Skeletal muscle tissue (tissue), 4 donors: ENCODE measurements around the gene TOM1L2. TPM values are rescaled to one million over a fixed set of nuclear protein-coding genes. Genes with fewer than 3 reads are reported as not detected.

Source experiments
- H3K27ac ChIP-seq: one replicate; pipeline ENCODE4 v1.7.0; 2013; ENCODE audit warnings: mild to moderate bottlenecking, low read depth, low read length, inconsistent platforms
- H3K27me3 ChIP-seq, 3 donors: one replicate each; pipeline ENCODE4 v1.7.0; 2013; ENCODE audit warnings: low read length in 3 of 3; ENCODE audit not compliant: control insufficient read depth in 3 of 3, insufficient read depth in 3 of 3
- H3K36me3 ChIP-seq, 3 donors: one replicate each; pipeline ENCODE4 v1.7.0; 2013; ENCODE audit warnings: low read length in 3 of 3; ENCODE audit not compliant: control insufficient read depth in 3 of 3, insufficient read depth in 3 of 3
- H3K4me1 ChIP-seq, 3 donors: one replicate each; pipeline ENCODE4 v1.7.0; 2013; ENCODE audit warnings: low read length in 3 of 3, mild to moderate bottlenecking in 3 of 3; ENCODE audit not compliant: control insufficient read depth in 3 of 3, insufficient read depth in 3 of 3
- H3K4me3 ChIP-seq, 3 donors: one replicate each; pipeline ENCODE4 v1.7.0; 2013; ENCODE audit warnings: low read length in 3 of 3
- H3K9ac ChIP-seq, 3 donors: one replicate each; pipeline ENCODE4 v1.7.0; 2013; ENCODE audit warnings: low read length in 3 of 3, mild to moderate bottlenecking in 3 of 3, moderate library complexity in 2 of 3, low read depth in 1 of 3
- H3K9me3 ChIP-seq, 3 donors: one replicate each; pipeline ENCODE4 v1.7.0; 2013; ENCODE audit warnings: low read length in 3 of 3; ENCODE audit not compliant: control insufficient read depth in 3 of 3
- total RNA-seq: library from RNA; depleted of rRNA; stranded (reverse); fragments of >200 nt; gene quantifications from one replicate; pipeline ENCODE4 v1.2.3, GENCODE V29; 2014
- donor health status: Osteomylitis.

Gene TOM1L2
- total RNA-seq, 1 donor from 2014 or later = 14.1 TPM

GRCh38 chr17:17843096-17843495, 129.1 kb downstream of the TOM1L2 start:
- Histone ChIP-seq H3K27ac (peak overlapping the region; percentile 100), H3K36me3 (peaks cover 6 to 11% (median 10%) of the 10 kb centered on the region in 3 donors), H3K9me3 (no peaks in the 10 kb centered on the region), H3K4me3 (no peak overlapping the region), H3K9ac (peak overlapping the region; percentile 33 to 51 (median 38)), H3K4me1 (peaks cover 52 to 60% (median 60%) of the 10 kb centered on the region in 3 donors), H3K27me3 (no peaks in the 10 kb centered on the region)

GRCh38 chr17:17842111-17842876, 129.9 kb downstream of the TOM1L2 start:
- H3K27ac ChIP-seq = peak overlapping the region; percentile 100
- H3K36me3 ChIP-seq = peaks cover 6 to 11% (median 10%) of the 10 kb centered on the region in 3 donors
- no peaks in the 10 kb centered on the region for H3K27me3 ChIP-seq
- H3K9me3 ChIP-seq = no peaks in the 10 kb centered on the region
- peaks cover 59 to 66% (median 63%) of the 10 kb centered on the region in 3 donors for H3K4me1 ChIP-seq
- H3K4me3 ChIP-seq = peak overlapping the region in 1 of 3 donors; percentile 6
- peak overlapping the region; percentile 45 to 87 (median 63) for H3K9ac ChIP-seq

DNA sequence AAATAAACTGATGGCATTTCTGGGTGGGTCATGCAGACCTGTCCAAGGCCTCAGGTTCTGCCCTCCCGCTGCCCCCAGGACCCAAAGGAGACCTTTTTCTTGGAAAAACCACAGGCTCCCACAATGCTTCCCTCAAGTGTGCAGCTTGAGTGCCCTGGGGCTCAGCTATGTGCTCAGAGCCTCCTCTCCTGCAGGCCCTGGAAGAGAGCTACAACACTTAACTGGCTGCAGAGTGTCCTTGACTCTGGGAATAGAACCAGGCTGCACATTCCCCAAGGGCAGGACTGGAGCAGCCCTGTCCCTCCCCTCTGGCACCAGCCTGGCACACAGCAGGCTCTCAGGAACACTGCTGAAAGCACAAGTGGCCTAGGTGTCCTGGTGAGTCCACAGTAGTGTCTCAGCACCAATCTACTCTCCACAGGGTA, 130.6 kb downstream of the TOM1L2 start:
- Histone ChIP-seq H3K27ac (peak overlapping the region; percentile 100), H3K9me3 (no peaks in the 10 kb centered on the region), H3K9ac (peak overlapping the region; percentile 45 to 87 (median 71)), H3K27me3 (no peaks in the 10 kb centered on the region), H3K4me3 (peak overlapping the region in 2 of 3 donors; percentile 35 to 67), H3K4me1 (peaks cover 63 to 69% (median 66%) of the 10 kb centered on the region in 3 donors), H3K36me3 (peaks cover 4 to 8% (median 6%) of the 10 kb centered on the region in 3 donors)

GRCh38 chr17:17840751-17841591, 131.2 kb downstream of the TOM1L2 start:
- peak overlapping the region; percentile 45 to 87 (median 86) for H3K9ac ChIP-seq
- H3K27ac ChIP-seq = peak overlapping the region; percentile 100
- peak overlapping the region; percentile 10 to 67 (median 35) for H3K4me3 ChIP-seq
- H3K9me3 ChIP-seq = no peaks in the 10 kb centered on the region
- no peaks in the 10 kb centered on the region for H3K27me3 ChIP-seq
- H3K36me3 ChIP-seq = peaks cover 0 to 2% (median 0%) of the 10 kb centered on the region in 3 donors
- H3K4me1 ChIP-seq = peaks cover 64 to 70% (median 67%) of the 10 kb centered on the region in 3 donors

DNA sequence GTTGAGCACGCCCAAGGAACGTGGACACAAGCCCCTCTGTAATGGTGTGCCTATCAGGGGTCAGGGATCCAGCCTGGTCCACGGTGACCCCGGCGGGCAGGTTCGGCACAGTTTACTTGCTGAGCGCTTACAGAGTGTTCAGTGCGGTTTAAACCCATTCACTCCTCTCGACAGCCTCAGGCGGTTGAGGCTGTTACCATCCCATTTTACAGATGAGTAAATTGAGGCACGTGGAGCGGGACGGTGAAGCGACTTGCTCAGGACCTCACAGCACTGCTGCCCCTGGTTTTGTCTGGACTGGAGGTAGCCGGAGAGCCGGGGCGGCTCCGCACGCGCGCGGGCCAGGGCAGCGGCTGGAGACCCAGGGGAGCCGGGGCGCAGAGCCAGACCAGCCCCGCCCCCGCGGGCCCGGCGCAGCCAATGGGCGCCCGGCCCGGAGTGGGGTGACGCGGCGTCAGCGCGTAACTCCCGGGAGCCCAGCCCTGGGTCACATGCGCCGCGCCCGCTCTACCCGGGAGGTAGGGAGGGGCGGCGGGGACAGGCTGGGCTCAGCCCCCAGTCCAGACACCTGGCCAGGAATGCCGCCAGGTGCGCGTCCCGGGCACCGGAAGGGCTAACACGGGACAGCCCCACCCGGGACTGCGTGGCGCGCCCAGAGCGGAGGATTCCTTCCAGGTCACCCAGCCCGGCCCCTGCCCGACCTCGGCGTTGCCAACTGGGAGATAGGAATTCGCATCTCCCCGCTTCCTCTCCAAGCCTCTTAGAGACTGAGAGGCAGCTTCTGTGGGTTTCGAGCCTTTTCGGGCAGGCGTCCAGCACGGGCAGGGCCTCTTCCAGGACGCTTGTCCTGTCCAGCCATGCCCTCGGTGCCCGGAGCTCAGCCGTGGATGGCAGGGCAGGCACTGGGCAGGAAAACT, 132.2 kb downstream of the TOM1L2 start:
- no peaks in the 10 kb centered on the region for H3K27me3 ChIP-seq
- peak overlapping the region; percentile 62 to 67 (median 66) for H3K4me3 ChIP-seq
- no peaks in the 10 kb centered on the region for H3K36me3 ChIP-seq
- no peaks in the 10 kb centered on the region for H3K9me3 ChIP-seq
- peak overlapping the region; percentile 83 to 87 (median 86) for H3K9ac ChIP-seq
- peak overlapping the region; percentile 100 for H3K27ac ChIP-seq
- peaks cover 73 to 77% (median 75%) of the 10 kb centered on the region in 3 donors for H3K4me1 ChIP-seq

DNA sequence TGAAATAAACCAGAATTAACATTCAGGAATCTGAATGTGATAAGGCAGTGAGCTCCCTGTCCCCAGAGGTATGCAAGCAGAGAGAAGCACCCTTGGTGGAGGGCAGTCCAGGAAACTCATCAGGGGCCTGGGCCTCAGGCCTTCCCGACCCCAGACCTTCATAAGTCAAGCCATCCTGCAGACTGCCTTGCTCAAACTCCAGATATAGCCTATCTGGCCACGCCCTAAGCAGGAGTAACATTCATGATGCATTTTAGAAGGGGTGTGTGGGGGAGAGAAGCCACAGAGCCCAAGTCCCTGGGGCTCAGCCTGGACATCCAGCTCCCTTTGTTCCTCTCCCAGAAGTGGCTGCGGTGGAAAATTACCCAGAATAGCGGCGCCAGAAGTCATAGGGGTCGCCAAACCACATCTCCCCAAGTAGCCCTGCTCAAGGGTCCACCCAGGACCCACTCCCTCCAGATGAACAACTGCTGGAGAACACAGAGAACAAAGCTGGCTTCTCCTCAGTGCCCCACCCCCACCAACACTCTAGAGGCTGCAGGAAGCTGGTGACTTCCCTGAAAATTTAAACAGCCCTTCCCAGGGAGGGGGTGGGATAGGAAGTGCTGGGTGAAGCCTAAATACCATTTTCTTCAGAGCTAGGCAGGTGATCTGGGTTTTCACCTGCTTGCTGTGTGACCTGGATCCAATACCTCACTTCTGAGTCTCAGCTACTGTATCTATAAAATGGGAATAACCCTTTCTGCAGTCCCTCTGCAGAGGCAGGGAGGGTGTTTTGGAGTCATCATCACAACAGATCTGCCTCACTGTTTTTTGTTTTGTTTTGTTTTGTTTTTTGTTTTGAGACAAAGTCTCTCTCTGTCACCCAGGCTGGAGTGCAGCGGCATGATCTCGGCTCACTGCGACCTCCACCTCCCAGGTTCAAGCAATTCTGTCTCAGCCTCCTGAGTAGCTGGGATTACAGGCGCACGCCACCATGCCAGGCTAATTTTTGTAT, 133.9 kb downstream of the TOM1L2 start:
- Histone ChIP-seq H3K9ac (peak overlapping the region; percentile 98 to 100 (median 100)), H3K27me3 (no peaks in the 10 kb centered on the region), H3K4me1 (peaks cover 73 to 82% (median 73%) of the 10 kb centered on the region in 3 donors), H3K27ac (peak overlapping the region; percentile 100), H3K4me3 (peak overlapping the region in 2 of 3 donors; percentile 22 to 54), H3K9me3 (no peaks in the 10 kb centered on the region), H3K36me3 (no peaks in the 10 kb centered on the region)

- Histone ChIP-seq H3K9me3 (no peaks in the 10 kb centered on the region), H3K36me3 (peaks cover 0 to under 1% (median 0%) of the 10 kb centered on the region in 3 donors), H3K4me1 (peaks cover 68 to 76% (median 69%) of the 10 kb centered on the region in 3 donors), H3K27ac (peak overlapping the region; percentile 100), H3K9ac (peak overlapping the region; percentile 98 to 100 (median 100)), H3K4me3 (peak overlapping the region; percentile 59 to 93 (median 91)), H3K27me3 (no peaks in the 10 kb centered on the region)
Observed at GRCh38 chr17:17837380-17837821, 134.8 kb downstream of the TOM1L2 start.

GRCh38 chr17:17836818-17837379, 135.3 kb downstream of the TOM1L2 start, which contains the start of gene SREBF1:
Gene SREBF1, minus strand, starts transcription at chr17:17836986. Its CDS starts 169 bp downstream, at chr17:17836817.
- no peaks in the 10 kb centered on the region for H3K9me3 ChIP-seq
- peak within 1 kb of the TSS; percentile 100 for H3K27ac ChIP-seq
- peak within 1 kb of the TSS; percentile 98 to 100 (median 100) for H3K9ac ChIP-seq
- peaks cover 0 to 5% (median 0%) of the 10 kb centered on the region in 3 donors for H3K36me3 ChIP-seq
- H3K4me3 ChIP-seq = peak within 1 kb of the TSS; percentile 82 to 93 (median 91)
- no peaks in the 10 kb centered on the region for H3K27me3 ChIP-seq
- H3K4me1 ChIP-seq = peaks cover 68 to 76% (median 69%) of the 10 kb centered on the region in 3 donors
